HFFc6 (cell line): ENCODE results near the gene RGS3. TPM values are rescaled to one million over a fixed set of nuclear protein-coding genes. Genes with fewer than 3 reads are reported as not detected.

ENCODE experiments used
- DNase-seq: peaks from one replicate; pipeline ENCODE4 v3.0.0-alpha.2; 2018
- H3K27ac Mint-ChIP-seq: 2 replicates; pipeline ENCODE4 v1.8.0; 2020; ENCODE audit warnings: mild to moderate bottlenecking, mixed read lengths
- H3K27me3 Mint-ChIP-seq: 2 replicates; pipeline ENCODE4 v1.8.0; 2021; ENCODE audit warnings: mild to moderate bottlenecking, moderate library complexity, mixed read lengths; ENCODE audit not compliant: insufficient read depth
- H3K36me3 Mint-ChIP-seq: 2 replicates; pipeline ENCODE4 v1.8.0; 2021; ENCODE audit warnings: low read depth, mixed read lengths
- H3K4me1 Mint-ChIP-seq: 2 replicates; pipeline ENCODE4 v1.8.0; 2020; ENCODE audit warnings: low read depth, mixed read lengths
- H3K4me3 Mint-ChIP-seq: 2 replicates; pipeline ENCODE4 v1.8.0; 2020; ENCODE audit warnings: mild to moderate bottlenecking, moderate library complexity, mixed read lengths
- H3K9me3 Mint-ChIP-seq: 2 replicates; pipeline ENCODE4 v1.8.0; 2020; ENCODE audit warnings: mild to moderate bottlenecking, mixed read lengths
- total RNA-seq, 6 experiments: library from RNA; stranded (reverse); fragmentation: NEBNext Ultra II Directional; extraction: Animal tissue kit (Norgen Biotek cat#: 25700); gene quantifications; 2 replicates in 1 of 6; 3 replicates in 5 of 6; pipeline ENCODE4 v1.2.3, GENCODE V29; 2021
- TF ChIP-seq, protein P1 (sequence below): fragments of 200-600 bp; sonication (generic); IDR thresholded peaks from 2 replicates; pipeline ENCODE4 v1.5.0; 2021; ENCODE audit warnings: antibody characterized with exemption, mild to moderate bottlenecking

RGS3 gene
- total RNA-seq, 6 experiments from 2014 or later: 49.7 to 57.0 (median 52.5) TPM

DNA sequence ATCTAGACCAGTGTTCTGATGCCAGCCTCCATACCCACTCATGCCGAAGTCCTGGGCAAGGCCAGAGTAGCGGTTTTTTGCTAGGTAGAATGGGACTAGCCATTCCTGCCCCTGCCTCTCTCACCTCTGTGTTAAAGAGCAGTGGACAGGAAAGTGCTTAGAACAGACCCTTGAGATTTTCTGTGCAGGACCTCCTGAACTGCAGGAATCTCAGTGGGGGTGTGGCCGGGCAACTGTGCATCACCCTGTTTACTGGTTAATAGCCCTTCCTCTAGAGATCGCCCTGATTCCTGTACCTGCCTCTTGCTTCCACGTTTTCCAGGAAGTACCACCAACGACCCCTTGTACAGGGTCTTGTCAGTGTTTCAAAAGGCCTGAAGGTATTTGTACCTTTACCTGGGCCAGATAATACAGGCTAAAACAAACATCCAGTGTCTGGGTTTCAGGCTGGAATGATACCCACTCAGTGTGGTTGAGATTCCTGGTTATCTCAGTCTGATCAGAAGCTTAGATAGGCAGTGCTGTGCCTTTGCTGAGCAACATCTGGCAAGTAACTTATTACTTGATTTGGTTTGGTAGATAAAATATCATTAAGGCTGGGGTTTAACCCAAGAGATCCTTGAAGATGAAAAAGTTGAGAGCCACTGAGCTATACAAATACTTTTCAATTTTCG lies 65.9 kb downstream of the RGS3 start:
- Mint-ChIP-seq H3K4me1 (peaks cover 10% of the 10 kb centered on the region; the same call in 1 of the 2 replicates), H3K9me3 (no peaks in the 10 kb centered on the region), H3K36me3 (no peaks in the 10 kb centered on the region), H3K4me3 (no peak overlapping the region), H3K27me3 (peaks cover 18% of the 10 kb centered on the region), H3K27ac (no peak overlapping the region)
- TF ChIP-seq, protein P1, sequence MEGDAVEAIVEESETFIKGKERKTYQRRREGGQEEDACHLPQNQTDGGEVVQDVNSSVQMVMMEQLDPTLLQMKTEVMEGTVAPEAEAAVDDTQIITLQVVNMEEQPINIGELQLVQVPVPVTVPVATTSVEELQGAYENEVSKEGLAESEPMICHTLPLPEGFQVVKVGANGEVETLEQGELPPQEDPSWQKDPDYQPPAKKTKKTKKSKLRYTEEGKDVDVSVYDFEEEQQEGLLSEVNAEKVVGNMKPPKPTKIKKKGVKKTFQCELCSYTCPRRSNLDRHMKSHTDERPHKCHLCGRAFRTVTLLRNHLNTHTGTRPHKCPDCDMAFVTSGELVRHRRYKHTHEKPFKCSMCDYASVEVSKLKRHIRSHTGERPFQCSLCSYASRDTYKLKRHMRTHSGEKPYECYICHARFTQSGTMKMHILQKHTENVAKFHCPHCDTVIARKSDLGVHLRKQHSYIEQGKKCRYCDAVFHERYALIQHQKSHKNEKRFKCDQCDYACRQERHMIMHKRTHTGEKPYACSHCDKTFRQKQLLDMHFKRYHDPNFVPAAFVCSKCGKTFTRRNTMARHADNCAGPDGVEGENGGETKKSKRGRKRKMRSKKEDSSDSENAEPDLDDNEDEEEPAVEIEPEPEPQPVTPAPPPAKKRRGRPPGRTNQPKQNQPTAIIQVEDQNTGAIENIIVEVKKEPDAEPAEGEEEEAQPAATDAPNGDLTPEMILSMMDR: no peak
- no peak for DNase-seq

DNA sequence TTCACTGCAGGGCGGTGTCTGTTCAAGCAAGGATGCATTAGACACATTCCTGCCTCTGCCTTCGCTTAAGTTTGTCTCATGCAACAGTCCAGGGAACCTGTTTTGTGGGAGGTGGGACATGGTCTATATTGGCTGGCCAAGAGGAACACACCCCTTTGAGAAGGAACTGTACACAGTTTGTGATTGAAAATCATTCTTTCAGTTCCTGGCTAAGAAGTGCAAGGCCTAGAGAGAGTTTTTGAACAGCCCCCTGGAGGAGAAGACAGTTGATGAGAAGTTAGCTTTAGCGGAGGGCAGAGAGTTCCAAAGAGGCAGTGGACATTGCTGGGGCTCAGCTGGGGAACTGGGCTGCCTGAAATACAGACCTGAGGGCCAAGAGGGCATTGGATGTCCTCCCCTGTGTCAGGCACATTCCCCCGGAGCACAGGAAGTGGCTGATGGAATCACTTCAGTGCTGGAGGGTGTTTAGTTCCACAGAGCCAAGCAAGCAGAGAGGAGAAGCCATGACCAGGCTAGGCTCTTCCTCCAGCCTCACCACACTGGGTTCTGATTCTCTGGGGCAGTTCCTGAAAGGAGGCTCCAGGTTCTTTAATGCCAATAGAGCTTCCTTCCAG lies 66.6 kb downstream of the RGS3 start:
- Mint-ChIP-seq H3K4me1 (peaks cover 10% of the 10 kb centered on the region; the same call in 1 of the 2 replicates), H3K27ac (no peak overlapping the region), H3K4me3 (no peak overlapping the region), H3K27me3 (peaks cover 18% of the 10 kb centered on the region), H3K36me3 (no peaks in the 10 kb centered on the region), H3K9me3 (no peaks in the 10 kb centered on the region)
- TF ChIP-seq, protein P1: no peak
- no peak for DNase-seq

DNA sequence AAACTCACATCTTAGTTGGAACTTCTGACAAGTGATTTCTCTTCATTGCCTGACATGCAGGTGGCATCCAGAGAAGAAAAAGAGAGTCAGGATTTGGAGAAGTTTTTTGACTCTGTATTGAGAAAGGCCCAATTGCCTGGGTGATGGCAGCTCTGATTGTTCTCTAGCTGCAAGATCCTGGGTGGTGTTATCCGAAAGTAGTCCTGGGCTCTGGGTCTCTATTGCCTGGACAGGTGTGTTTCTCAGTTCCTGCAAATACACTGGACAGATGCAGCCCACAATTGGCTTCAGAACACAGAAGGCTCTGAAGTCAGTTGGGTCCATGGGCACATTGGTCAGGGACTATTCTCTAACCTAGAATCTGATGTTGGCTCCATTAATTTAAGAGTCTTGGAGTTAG lies 67.4 kb downstream of the RGS3 start:
- Mint-ChIP-seq H3K27me3 (peaks cover 18% of the 10 kb centered on the region), H3K9me3 (no peaks in the 10 kb centered on the region), H3K36me3 (no peaks in the 10 kb centered on the region), H3K27ac (no peak overlapping the region), H3K4me3 (no peak overlapping the region), H3K4me1 (peaks cover 10% of the 10 kb centered on the region; the same call in 1 of the 2 replicates)
- no peak for DNase-seq
- TF ChIP-seq, protein P1: no peak

DNA sequence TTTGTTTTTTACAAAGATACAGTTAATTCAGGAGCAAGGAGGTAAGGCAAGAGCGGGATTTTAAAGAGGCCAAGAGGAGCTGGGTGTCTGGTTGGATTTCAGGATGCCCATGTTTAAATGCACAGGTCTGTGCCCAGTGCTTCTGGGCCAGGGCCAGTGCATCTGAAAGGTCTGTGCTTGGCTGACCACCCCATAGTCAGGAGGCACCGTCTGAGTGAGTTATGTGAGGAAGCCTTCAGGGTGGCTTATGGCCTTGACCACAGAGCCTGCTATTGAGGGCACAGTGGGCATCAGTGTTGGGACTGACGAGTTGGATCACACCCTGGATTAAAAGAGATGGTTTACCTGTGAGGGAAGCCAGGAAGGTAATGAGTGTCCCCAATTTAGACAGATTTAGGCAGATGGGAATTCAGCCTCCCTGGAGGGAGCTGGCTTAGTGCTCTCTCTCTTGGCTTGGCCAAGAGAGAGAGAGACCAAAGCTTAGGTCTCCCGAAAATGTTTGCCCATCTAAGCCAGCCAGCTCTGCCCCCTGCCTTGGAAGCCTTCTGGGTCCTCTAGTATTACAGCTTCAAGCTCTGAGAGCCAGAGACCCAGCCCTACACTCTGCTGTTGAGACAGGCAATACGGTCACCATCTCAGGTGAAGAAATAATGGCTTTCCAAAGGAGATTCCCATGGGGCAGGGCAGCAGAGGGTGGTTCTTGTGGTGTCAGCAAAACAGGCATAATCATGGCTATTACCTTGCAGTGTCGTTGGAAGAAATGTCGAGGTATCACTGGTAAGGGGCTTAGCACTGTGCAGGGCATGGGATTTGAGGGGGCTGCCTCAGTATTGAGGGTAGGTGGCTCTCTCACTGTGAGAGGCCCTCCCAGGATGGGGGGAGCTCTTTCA lies 68.6 kb downstream of the RGS3 start:
- peaks cover 18% of the 10 kb centered on the region for H3K27me3 Mint-ChIP-seq
- TF ChIP-seq, protein P1: no peak
- no peak for DNase-seq
- no peaks in the 10 kb centered on the region for H3K9me3 Mint-ChIP-seq
- H3K4me1 Mint-ChIP-seq: peaks cover 10% of the 10 kb centered on the region; the same call in 1 of the 2 replicates
- no peak overlapping the region for H3K4me3 Mint-ChIP-seq
- H3K36me3 Mint-ChIP-seq: no peaks in the 10 kb centered on the region
- H3K27ac Mint-ChIP-seq: no peak overlapping the region

DNA sequence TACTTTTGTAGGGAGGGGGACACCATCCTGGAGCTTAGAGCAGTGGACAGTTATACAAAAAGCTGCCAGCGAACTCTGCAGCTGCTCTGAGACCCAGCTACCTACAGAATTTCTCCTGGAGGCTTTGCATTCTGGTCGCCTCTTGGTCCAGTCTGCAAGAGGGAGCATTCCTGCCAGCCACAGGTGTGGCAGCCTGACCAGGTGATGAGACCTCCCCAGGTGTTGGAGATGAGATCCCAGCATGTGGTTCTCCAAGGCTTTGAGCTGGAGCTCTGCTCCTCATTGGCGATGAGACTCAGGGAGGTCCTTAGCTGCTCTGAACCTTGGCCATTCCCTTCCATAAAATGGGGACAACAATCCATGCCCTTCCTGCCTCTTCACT lies 69.3 kb downstream of the RGS3 start:
- no peak overlapping the region for H3K27ac Mint-ChIP-seq
- peaks cover 14% of the 10 kb centered on the region for H3K27me3 Mint-ChIP-seq
- H3K4me1 Mint-ChIP-seq: peaks cover 10% of the 10 kb centered on the region; the same call in 1 of the 2 replicates
- H3K4me3 Mint-ChIP-seq: no peak overlapping the region
- H3K9me3 Mint-ChIP-seq: no peaks in the 10 kb centered on the region
- TF ChIP-seq, protein P1: no peak
- DNase-seq: no peak
- H3K36me3 Mint-ChIP-seq: no peaks in the 10 kb centered on the region
